SKM-1 treated with dmso at 0.1 percent for 144 hours (cell line): ENCODE data around the gene CWC27.
"Not testable (repeated sequence)": the region's sequence is repeated elsewhere in the genome, so short reads cannot be mapped to it uniquely, and the experiment has no call there.

Experiments
- DNase-seq: peaks from one replicate; lab custom pipeline; 2025; ENCODE audit not compliant: unreplicated experiment; lab: John Stamatoyannopoulos, UW

The CWC27 gene

DNA sequence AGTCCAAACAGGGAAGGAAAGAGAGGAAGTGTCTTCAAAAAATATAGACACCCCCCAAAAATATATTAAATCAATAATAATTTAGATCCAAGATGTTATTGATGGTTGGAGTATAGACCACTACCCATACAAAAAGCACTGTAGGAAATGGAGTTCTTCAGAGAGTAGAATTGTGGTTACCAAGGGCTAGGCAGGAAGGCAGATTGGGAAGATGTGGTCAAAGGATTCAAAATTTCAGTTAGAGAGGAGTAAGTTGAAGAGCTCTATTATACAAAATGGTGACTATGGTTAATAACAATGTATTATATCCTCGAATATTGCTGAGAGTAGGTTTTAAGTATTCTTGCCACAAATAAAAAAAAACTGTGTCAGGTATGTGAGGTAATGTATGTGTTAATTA is 149.4 kb downstream of the CWC27 start:
- DNase-seq, result no peak

DNA sequence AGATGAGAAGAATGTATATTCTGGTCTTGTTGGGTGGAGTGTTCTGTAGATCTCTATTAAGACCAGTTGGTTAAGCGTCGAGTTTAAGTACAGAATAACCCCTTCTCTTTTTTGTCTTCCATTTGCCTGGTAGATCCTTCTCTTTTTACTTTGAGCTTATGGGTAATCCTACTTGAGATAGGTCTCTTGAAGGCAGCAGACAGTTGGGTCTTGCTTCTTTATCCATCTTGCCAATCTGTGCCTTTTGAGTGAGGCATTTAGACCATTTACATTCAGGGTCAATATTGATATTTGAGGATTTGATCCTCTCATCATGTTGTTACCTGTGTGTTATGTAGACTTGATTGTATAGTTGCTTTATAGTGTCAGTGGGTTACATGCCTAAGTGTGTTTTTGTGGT is 152.7 kb downstream of the CWC27 start:
- no peak for DNase-seq

DNA sequence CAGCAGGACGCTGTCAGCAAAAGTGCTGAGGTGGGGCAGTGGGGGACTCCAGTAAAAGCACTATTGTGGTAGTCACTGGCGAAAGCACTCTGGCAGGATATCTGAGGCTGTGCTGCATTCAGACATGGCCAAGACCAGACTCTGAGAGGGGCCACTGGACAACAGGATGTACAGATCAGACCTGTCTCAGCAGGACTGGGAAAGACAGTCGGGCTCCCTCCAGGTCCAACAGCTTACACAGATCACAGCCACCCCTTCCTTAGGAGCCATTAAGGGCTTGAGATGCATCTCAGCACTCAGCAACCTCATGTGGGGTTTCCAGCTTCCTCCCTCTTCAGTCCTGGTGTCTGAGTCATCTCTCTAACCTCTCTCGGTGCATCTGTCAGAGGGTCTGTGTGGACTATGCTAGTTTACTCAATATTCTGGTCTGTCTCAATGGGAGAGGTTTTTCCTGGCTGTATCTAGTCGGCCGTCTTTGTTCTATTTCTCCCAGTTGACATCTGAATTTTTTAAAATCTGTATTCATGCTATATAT is 154.5 kb downstream of the CWC27 start:
- no peak for DNase-seq

DNA sequence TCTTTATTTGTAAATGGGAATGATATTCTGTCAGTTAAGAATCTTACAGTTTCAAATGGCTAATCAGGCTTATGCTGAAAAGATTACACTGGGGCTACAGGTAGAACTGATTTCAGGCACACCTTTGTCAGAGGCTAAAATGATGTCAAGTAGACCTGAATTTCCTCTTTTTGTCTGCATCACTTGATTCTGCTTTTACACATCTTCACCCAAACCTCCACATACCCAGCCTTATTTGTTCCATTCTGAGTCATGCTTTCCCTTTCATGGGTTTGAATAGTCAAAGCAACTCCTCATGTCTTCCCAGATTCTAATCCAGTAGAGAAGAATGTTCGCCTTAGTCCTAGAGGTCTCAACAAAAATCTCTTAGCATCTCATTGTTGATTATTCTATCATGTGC is 156.4 kb downstream of the CWC27 start:
- DNase-seq, result no peak

DNA sequence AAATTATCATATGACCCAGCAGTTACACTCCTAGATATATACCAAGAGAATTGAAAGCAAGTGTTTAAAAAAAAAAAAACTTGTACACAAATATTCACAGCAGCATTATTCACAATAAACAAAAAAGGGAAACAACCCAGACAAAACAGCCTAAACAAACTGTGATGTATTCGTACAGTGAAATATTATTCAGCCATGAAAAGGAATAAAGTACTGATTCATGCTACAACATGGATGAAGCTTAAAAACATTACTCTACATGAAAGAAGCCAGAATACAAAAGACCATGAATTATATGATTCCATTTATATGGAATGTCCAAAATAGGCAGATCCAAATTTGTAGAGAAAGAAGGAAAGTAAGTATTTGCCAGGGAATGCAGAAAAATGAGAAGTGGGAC is 161.1 kb downstream of the CWC27 start:
- DNase-seq, result no peak

DNA sequence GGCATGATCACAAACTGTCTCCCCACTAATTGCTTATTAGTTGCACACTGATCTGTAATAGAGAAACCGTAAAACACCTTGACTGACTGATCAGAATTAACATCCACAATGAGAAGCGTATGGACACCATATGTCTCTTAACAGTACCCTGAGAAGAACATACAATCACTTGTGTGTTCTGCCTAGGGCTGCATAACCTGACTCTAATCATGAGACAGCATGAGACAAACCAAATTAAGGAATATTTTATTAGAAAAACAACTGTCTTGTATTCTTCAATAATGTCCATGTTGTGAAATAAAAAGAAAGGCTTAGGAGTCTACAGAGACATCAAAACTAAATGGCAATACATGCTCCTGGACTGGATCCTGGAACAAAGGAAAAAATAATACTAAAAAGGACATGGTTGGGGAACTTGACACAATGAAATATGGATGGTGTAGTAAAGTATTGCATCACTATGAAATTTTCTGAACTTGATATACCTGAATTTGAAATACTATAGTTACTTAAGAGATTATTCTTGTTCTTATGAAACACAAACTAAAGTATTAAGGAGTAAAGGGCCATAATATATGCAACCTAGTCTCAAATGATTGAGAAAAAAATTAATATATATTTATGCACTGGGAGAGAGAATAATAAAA is 162.1 kb downstream of the CWC27 start:
- no peak for DNase-seq

DNA sequence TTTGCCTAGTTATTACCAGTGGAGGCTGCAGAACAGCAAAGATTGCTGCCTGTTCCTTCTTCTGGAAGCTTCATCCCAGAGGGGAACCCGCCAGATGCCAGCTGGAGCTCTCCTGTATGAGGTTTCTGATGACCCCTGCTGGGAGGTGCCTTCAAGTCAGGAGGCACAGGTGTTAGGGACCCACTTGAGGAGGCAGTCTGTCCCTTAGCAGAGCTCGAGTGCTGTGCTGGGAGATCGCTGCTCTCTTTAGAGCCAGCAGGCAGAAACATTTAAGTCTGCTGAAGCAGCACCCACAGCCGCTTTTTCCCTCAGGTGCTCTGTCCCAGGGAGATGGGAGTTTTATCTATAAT is 170.7 kb downstream of the CWC27 start:
- DNase-seq, result not testable (repeated sequence)

DNA sequence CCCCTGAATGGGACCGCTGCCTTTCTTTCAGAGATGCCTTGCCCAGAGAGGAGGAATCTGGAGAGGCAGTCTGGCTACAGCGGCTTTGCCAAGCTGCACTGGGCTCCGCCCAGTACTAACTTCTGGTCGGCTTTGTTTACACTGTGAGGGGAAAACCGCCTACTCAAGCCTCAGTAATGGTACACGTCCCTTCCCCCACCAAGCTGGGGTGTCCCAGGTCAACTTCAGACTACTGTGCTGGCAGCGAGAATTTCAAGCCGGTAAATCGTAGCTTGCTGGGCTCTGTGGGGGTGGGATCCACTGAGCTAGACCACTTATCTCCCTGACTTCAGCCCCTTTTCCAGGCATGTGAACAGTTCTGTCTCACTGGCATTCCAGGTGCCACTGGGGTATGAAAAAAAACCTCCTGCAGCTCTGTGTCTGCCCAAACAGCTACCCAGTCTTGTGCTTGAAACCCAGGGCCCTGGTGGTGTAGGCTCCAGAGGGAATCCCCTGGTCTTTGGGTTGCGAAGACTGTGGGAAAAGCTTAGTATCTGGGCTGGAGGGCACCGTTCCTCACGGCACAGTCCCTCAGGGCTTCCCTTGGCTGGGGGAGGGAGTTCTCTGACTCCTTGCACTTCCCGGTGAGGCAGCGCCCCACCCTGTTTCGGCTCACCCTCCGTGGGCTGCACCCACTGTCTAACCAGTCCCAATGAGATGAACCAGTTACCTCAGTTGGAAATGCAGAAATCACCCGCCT is 171.2 kb downstream of the CWC27 start:
- DNase-seq, result no peak

DNA sequence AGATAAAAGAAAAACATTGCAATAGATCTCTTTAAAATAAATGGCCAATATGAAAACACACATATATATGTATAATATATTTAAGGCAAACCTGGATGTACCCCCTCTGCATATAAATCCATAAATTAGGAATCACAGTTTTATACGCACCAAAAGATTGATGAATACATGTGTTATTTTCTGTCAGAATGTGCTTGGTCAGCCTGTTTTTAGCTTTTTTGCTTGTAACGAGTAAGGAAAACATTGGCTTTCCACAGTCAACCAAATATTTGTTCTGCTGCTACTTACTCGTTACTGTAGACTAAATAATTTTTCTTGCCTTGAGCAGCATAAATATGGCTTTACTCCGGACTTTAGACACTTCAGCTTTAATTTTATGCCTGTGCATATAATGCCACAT is 173.7 kb downstream of the CWC27 start:
- DNase-seq, result no peak

DNA sequence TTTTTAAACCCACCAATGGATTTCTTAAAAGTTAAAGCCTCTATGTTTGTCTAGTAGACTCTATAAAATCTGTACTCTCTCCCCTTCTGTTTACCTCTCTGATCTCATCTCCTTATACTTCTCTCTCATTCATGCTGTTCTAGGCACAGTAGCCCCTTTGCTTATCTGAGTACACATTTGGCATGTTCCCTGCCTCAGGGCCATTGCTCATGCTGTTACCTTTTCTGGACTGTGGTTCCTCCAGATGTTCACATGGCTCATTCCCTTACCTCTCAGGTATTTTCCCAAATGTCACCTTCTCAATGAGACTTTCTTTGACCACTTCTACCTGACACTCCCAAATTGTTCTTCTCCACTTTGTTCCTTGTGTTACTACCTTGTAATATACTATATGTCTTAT is 176.1 kb downstream of the CWC27 start:
- DNase-seq, result no peak

DNA sequence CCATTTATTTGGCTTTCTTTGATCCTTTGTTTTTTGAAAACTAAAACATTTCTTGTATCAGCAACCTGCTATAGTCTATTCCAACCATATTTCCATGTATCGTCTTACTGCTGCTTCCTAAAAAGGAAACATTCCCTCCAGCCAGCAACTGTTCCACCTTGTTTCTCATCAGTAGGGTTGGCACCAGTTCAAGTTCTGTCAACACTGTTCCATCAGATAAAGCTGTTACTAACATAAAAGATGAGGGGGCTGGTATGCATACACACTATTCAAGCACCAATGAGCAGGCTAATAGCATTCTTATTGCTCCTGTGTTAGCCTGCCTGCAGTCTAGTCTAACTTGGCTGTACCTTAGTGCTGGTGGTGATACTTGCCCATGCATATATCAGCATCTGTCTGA is 178.3 kb downstream of the CWC27 start:
- no peak for DNase-seq

DNA sequence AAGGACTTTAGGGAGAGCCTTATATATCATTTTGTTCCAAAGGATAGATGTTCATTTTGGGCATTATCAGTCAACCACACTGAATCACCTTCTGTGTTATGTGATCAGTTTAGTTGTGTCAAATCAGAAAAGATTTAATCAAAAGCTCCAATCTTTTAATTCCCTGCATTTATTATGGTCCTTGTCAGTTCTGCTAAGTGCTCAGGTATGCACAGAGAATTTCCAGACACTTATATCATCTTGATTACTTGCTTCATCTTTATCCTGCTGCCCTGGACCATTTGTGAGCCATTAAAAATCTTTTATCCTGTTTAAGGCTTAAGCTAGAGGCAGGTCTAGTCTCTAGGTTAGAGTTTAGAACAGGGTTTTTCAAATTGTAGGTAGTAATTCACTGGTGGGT is 179.1 kb downstream of the CWC27 start:
- no peak for DNase-seq

DNA sequence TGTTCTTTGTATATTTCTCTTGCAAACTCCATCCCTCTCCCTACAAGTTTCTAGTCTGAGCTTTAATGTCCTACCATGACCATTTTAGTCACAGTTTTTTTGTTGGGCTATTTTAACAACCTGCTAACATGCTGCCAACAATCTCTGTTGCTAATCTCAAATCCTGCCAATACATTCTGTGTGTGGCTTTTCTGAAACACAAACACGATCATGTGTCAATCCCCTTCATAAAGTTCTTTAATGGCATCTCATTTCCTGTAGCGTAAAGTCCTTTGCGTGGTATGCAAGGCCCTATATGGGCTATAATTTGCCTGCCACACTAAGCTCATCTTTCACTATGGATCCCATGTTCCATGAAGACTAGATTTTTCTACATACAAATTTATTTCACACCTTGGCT is 180.6 kb downstream of the CWC27 start:
- DNase-seq, result no peak

DNA sequence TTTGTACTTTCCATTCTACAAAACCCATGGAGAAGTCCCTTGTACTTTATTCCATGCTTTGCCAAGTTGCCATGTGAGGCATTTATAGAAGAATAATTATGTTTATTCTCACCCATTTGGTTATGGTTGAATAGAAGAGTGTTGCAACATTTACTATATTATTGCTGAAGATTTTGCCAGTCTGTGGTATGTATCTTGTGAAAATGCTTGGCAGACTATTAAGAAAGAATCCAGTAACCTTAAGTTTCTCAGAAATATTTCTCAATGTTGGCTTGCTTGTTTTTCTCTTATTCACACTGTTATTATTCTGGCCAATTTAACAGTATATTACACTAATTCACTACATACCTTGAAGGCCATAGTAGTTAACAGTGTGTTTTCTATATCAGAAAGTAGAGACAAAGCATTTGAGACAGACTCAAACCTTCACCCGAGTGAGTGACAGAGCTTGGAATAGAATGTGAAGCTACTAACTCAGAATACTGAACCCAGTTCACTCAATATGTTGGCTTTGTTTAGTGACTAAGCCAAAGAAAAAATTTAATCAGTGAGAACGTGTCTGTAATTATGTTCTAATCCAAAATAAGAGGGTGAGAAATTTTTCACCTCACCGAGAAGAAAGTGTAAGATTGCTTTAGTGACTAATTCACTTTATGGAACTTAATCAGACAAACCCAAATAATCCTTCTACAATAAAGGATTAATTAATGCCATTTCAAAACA is 184.4 kb downstream of the CWC27 start:
- DNase-seq, result no peak

DNA sequence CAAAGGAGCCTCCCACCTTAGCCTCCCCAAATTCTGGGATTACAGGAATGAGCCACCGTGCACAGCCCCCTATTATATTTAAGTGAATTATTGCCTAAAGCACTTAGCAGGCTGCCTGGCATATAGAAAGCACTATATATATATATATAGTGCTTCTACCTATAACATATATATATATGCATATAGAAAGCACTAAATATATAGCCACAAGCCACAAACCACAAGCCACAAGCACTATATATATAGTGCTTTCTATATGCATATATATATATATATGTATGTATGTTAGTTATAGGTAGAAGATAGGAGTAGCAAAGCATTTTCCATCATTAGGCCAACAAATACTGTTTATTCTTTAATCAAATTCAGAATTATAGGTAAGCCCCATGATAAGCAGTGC is 185.8 kb downstream of the CWC27 start:
- DNase-seq, result no peak

DNA sequence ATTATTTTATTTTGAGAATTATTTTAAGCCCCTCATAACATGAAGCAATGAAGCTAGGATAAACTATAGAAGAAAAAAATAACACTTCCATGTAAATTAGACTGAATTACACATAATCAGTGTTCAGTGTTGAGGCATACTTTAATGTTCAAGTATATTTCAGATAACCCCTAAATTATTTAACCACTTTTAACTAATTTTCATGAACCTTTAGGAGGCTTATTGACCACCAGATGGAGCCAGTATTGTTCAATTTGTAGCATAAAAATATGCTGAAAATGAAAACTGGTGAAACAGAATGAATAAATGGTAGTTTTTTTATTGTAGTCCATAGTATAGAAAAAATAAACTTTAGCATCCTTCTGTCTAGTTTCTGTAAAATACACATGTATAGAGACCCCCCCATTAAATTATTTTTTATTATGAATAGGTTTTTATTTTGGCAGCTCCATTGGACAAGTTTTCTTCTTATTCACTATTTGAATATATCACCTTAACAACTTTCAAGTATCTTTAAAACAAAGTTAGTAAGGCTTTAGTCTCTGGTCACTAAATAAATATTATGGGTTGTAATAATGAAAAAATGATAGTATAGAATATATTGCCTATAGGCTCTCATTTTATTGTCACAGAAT is 190.1 kb downstream of the CWC27 start:
- DNase-seq, result no peak

DNA sequence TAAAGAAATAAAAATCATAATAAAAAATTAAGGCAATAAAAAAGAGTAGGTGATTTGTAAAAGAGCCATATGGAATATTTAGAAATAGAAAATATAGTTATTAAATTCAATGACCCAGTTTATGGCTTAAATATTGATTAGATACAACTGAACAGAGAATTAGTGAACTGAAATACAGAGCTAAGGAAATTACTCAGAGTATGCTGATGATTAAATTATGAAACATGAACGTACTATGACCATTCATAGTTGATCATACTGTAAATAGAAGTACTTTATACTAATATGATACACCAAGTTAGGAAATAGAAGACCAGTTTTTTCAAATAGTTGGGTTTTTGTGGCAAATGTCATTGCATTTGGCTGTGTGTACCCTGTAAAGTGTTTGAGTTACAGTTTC is 194.5 kb downstream of the CWC27 start:
- no peak for DNase-seq

DNA sequence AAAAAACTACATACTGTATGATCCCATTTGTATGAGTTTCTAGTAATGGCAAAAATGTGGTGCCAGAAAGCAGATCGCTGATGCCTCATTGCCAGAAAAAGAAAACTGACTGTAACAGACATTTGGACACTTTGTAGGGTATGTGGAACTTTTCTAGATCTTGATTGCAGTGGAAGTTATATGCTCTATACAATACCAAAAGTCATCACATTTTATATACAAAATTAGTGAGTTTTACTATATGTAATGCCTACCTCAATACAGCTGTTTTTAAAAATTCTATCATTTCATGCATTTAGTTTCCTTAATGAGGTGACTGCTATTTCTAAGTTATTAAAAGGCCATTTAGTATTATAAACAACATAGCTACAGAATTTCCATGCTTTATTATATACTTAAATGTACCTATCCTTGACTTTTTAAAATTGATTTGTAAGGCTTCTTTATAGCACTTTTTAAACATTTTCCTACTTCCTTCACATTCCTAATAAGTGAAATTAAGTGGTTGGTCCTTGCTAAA is 199.9 kb downstream of the CWC27 start:
- no peak for DNase-seq

DNA sequence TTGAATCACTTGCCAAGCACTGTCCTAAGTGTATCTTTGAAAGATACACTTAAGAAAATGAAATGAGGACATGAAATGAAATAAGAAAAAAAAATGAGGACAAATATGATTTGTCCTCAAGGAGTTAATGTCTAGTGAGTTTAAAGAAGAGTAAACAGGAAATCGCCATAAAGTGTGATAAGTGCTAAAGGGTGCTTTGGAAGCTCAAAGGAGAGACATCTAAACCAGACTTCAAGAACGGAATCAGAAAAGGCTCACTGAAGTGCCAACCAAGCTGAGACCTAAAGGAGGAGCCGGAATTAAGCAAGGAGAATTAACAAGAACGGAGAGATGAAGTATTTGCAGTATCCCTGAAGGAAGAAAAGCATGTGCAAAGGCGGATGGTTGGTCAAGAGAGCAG is 200.8 kb downstream of the CWC27 start:
- DNase-seq, result no peak

DNA sequence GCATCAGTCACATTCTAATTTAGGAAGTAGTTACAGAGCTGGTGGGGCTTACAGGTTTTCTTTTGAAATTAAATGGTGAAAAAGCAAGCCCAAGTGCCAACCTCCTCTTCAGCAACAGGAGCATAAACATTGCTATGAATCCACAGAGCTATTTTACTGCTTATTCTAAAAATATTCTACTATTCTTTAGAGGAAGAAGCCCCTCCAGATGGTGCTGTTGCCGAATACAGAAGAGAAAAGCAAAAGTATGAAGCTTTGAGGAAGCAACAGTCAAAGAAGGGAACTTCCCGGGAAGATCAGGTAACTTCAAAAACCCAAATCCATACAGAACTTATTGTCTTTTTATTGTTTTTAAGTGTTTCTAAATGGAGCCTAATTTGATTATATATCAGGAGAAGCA is 202.8 kb downstream of the CWC27 start:
- no peak for DNase-seq

DNA sequence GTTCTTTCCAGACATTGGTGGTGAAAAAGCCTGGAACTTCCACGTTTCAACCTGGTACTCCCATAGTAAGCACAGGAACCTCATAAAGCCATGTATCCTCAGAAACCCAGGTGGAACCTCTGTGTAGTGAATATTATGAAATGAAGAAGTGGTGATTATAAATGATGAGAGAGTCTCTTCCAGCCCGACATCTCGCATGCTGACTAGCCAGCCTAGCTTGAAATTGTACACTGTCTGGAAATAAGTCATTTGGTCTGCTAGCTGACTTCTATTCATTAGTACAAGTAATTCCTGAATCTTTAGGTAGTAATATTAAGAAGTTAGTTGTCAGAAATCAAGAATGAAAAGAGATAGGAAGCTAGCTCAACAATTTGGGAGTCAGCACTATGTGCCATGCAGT is 203.3 kb downstream of the CWC27 start:
- DNase-seq, result no peak

DNA sequence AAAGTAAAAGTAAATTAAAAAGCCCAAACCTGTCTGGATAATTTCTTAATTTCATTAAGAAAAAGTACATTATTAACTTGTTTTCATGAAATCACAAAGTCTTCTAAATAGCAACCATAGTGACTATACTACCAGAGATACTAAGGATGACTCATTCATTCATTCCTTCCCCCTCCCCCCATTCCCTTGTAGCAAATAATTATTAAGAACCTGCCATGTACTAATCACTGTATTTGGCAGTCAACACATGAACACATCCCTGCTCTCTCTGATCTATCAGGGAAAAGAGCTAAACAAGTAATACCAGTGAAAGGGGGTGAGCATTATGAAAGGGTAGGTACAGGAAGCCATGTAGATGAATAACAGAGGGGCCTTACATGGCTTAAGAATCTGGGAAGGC is 203.9 kb downstream of the CWC27 start:
- no peak for DNase-seq
